Breast epithelium (tissue), 3 donors: ENCODE results near the gene HSD11B1.

Experiments used
- CTCF ChIP-seq, 3 donors: fragments of 450-650 bp; IDR thresholded peaks; one replicate each; pipeline ENCODE4 v1.5.1; 2016 to 2017; ENCODE audit warnings: antibody characterized with exemption in 3 of 3, mild to moderate bottlenecking in 3 of 3, moderate library complexity in 3 of 3
- POLR2A ChIP-seq: fragments of 450-650 bp; IDR thresholded peaks from one replicate; pipeline ENCODE4 v1.6.1; 2016; ENCODE audit warnings: antibody characterized with exemption, mild to moderate bottlenecking, moderate library complexity

GRCh38 chr1:209670441-209671082, 34.1 kb upstream of the HSD11B1 start:
- no peak for TF ChIP-seq CTCF (IDR thresholded peaks at IDR 0.05)
- no peak for TF ChIP-seq POLR2A
